Urinary bladder (tissue), 4 donors: ENCODE results near the gene CCDC174. TPM values are rescaled to one million over a fixed set of nuclear protein-coding genes. Genes with fewer than 3 reads are reported as not detected.

ENCODE experiments used
- DNase-seq: peaks from one replicate; pipeline ENCODE4 v3.0.0-alpha.2; 2015; ENCODE audit errors: extremely low spot score
- H3K27ac ChIP-seq: one replicate; pipeline ENCODE4 v1.5.1; 2013; ENCODE audit warnings: low read depth, mild to moderate bottlenecking, moderate library complexity
- H3K36me3 ChIP-seq: one replicate; pipeline ENCODE4 v1.6.1; 2013; ENCODE audit warnings: mild to moderate bottlenecking, moderate library complexity; ENCODE audit not compliant: insufficient read depth
- H3K4me1 ChIP-seq: one replicate; pipeline ENCODE4 v1.6.1; 2013; ENCODE audit warnings: mild to moderate bottlenecking, moderate library complexity; ENCODE audit not compliant: insufficient read depth
- H3K4me3 ChIP-seq: one replicate; pipeline ENCODE4 v1.5.1; 2013; ENCODE audit warnings: low read depth, low read length
- WGBS: extraction: QIAGEN DNeasy Blood & Tissue Kit; methylation state at CpG from one replicate; pipeline ENCODE4 v1.1.7; 2013; 5-methylcytosine and 5-hydroxymethylcytosine counted together
- polyA plus RNA-seq: library from polyadenylated mRNA; stranded (reverse); fragments of 200-250 nt; gene quantifications from one replicate; pipeline ENCODE4 v1.2.3, GENCODE V29; 2013
- total RNA-seq: library from RNA; depleted of rRNA; stranded (reverse); fragments of >200 nt; gene quantifications from one replicate; pipeline ENCODE4 v1.2.3, GENCODE V29; 2014
- donor health status: healthy with polysubstance abuse.
- donor health status: healthy.

Gene CCDC174
- total and polyA plus RNA-seq, 2 donors: 13.7 to 21.3 TPM

DNA sequence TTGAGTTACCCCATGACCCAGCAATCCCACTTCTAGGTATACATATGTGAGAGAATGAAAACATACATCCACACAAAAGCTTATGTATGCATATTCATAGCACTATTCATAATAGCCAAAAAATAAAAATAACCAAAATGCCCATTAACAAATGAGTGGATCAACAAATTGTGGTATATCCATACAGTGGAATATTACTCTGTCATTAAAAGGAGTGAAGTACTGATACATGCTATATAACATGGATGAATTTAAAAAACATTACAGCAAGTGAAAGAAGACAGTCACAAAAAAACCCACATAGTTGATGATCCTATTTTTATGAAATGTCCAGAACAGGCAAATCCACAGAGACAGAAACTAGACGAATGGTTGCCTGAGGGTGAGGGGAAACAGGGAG is 28.6 kb downstream of the CCDC174 start:
- 83% methylated on average over 1 of the region's 1 CpG for WGBS
- Histone ChIP-seq H3K4me3 (no peak overlapping the region), H3K4me1 (no peaks in the 10 kb centered on the region), H3K27ac (no peak overlapping the region), H3K36me3 (no peaks in the 10 kb centered on the region)
- no peak for DNase-seq

DNA sequence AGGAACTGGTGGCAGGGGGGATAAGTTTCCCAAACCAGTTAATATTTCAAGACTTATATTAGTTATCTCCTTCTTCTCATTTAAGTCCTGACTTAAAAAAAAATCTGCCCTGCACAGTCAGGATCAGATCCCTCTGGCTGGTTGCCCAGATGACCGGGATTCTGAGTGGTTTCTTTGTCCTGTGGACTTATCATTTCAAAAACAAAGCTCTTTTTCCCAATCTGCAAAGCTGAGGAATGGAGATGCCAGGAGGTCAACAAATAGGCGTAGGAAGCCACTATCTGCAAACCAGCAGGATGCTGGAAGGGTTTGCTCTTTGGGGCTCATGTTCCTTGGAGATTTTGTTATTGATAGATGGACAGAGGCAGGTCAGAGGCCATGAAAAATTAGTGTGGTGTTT is 29.2 kb downstream of the CCDC174 start:
- Histone ChIP-seq H3K4me1 (no peaks in the 10 kb centered on the region), H3K27ac (no peak overlapping the region), H3K4me3 (no peak overlapping the region), H3K36me3 (no peaks in the 10 kb centered on the region)
- 46% methylated on average over 2 of the region's 2 CpGs for WGBS
- DNase-seq: no peak

DNA sequence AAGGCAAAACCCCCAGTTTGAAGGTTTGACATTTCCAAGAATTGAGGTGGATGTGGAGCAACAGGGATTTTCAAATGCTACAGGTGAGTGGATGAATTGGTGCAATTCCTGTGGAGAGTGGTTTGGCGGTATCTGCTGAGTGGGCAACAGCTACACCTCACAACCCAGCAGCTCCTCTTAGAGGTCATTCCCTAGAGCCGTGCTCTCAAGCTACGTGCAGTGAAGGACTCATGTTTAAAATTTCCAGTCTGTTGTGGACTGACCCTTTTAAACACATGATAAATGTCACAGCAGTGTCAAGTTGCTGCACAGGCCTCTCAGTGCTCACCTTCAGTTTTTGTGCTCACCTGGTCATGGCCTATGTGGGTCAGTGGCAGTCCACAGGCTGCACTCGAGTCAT is 32.9 kb downstream of the CCDC174 start:
- no peaks in the 10 kb centered on the region for H3K4me1 ChIP-seq
- no peaks in the 10 kb centered on the region for H3K36me3 ChIP-seq
- no peak overlapping the region for H3K27ac ChIP-seq
- no peak overlapping the region for H3K4me3 ChIP-seq
- DNase-seq: no peak
- 96% methylated on average over 4 of the region's 4 CpGs for WGBS

DNA sequence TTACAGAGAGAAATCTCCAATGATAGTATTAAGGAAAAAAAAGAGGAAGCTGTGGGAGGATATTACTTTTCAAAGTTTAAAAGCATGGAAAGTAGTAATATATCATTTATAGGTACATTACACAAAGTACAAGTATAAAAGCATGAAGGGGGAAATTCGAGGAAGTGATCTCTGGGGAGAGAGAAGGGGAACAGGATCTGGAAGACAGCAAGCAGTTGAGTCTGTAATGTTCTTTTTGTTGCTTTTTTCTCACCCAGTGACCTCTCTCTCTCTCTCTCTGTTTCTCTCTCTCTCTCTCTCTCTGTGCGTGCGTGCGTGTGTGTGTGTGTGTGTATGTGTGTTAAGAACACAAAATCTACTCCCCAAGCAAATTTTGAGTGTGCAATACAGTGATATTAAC is 33.6 kb downstream of the CCDC174 start:
- Histone ChIP-seq H3K4me3 (no peak overlapping the region), H3K27ac (no peak overlapping the region), H3K4me1 (no peaks in the 10 kb centered on the region), H3K36me3 (no peaks in the 10 kb centered on the region)
- 48% methylated on average over 4 of the region's 4 CpGs for WGBS
- DNase-seq: no peak

DNA sequence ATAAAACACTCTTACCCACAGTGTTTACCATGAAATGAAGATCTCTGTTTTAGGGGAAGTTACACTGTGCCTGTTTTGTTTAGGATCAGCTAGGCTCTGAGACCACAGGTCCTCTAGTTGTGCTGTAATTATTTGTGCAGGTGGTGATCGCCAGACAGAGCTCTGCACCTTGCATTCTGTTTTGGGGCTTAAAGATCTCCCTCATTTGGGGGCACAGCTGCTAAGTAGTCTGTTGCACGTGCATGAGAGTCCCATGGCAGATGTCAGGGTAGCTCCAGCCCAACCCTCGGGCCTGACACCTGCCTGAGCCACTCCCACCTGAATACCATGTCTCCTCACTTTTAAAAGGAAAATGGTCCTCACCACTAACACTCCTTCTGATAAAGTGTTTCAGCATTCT is 35.8 kb downstream of the CCDC174 start:
- no peak overlapping the region for H3K4me3 ChIP-seq
- no peak overlapping the region for H3K27ac ChIP-seq
- WGBS: 70% methylated on average over 3 of the region's 3 CpGs
- no peaks in the 10 kb centered on the region for H3K4me1 ChIP-seq
- no peaks in the 10 kb centered on the region for H3K36me3 ChIP-seq
- no peak for DNase-seq

DNA sequence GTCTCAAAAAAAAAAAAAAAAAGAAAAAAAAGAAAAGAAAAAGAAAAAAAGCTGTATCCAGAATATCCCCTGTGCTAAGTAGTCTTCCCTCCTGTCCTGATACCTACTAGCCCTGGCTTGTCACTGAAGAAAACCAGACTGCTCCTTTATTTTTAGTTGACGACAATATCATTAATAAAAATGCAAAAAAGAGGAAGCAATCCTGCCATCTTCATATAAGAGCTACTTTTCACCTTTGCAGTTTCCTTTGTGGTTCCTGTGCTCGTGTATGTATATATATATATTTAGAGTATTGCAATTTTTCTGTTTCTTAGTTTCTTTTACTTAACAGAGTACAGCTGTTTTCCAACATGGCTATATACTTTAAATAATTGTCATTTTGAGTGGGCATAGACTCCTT is 37.0 kb downstream of the CCDC174 start:
- DNase-seq: no peak

DNA sequence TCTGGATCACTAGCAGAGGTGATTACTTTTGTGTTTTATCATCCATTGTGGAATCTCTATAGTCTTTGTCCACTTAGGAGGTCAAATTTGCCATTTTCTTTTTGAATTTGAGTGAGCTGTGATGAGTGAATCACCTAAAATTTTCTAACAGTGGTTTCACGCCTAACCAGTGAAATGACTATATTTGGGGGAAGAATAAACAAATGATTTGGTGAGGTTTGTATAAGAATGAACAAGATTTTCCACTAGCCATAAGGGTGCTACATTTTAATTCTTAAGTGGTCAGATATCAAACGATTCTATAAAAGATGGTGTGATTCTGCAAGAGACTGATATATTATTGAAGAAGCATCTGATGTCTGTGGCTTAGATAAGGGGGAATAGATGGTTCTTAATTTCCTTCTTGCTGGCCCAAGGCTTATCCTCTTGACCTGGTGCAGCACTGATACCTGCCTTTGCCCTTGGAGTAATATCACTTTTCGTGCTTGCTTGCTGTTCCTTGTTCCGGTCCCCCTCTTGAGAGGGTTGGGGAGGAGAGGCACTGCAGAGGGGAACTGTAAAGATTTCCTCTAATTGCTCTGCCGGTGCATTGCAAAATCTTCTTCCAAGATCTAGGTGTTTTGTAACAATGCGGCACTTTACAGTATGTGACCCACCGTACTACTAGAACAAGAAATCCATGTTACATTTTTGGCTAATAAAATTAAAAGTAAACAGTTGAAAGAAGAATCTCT is 37.9 kb downstream of the CCDC174 start:
- WGBS: 70% methylated on average over 7 of the region's 7 CpGs
- no peak overlapping the region for H3K27ac ChIP-seq
- no peaks in the 10 kb centered on the region for H3K36me3 ChIP-seq
- no peak for DNase-seq
- no peaks in the 10 kb centered on the region for H3K4me1 ChIP-seq
- no peak overlapping the region for H3K4me3 ChIP-seq

More for the DNA sequence above, 37.0 kb downstream of the CCDC174 start:
- no peaks in the 10 kb centered on the region for H3K36me3 ChIP-seq
- no peak overlapping the region for H3K4me3 ChIP-seq
- no peaks in the 10 kb centered on the region for H3K4me1 ChIP-seq
- no peak overlapping the region for H3K27ac ChIP-seq
- WGBS: 80% methylated on average over 2 of the region's 2 CpGs

DNA sequence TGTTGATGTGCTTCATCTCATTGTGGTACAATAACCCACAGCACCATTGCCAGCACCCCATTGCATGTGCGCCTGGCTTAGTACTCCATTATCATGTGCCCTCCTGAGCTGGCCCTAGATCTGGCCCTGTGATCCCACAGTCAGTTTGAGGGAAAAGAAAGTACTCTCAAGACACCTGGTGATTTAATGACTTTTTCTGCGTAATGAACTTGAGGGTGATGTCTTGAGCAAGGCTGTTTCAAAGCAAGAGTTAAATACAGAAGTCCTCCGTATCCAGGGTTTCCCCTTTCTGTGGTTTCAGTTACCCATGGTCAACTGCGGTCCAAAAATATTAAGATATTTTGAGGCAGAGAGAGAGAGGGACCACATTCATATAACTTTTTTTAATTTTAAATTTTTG is 39.7 kb downstream of the CCDC174 start:
- H3K36me3 ChIP-seq: no peaks in the 10 kb centered on the region
- H3K27ac ChIP-seq: no peak overlapping the region
- no peak overlapping the region for H3K4me3 ChIP-seq
- WGBS: 83% methylated on average over 4 of the region's 4 CpGs
- DNase-seq: no peak
- no peaks in the 10 kb centered on the region for H3K4me1 ChIP-seq

DNA sequence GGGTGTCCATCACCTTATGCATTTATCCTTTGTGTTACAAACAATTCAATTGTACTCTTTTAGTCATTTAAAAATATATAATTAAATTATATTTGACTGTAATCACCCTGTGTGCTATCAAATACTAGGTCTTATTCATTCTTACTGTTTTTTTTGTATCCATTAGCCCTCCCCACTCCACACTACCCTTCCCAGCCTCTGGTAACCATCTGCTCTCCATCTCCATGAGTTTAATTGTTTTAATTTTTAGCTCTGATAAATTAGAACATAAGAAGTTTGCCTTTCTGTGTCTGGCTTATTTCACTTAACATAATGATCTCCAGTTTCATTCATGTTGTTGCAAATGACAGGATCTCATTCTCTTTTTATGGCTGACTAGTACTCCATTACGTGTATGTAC is 40.2 kb downstream of the CCDC174 start:
- H3K4me3 ChIP-seq: no peak overlapping the region
- no peaks in the 10 kb centered on the region for H3K36me3 ChIP-seq
- 98% methylated on average over 1 of the region's 1 CpG for WGBS
- no peak overlapping the region for H3K27ac ChIP-seq
- no peak for DNase-seq
- H3K4me1 ChIP-seq: no peaks in the 10 kb centered on the region

DNA sequence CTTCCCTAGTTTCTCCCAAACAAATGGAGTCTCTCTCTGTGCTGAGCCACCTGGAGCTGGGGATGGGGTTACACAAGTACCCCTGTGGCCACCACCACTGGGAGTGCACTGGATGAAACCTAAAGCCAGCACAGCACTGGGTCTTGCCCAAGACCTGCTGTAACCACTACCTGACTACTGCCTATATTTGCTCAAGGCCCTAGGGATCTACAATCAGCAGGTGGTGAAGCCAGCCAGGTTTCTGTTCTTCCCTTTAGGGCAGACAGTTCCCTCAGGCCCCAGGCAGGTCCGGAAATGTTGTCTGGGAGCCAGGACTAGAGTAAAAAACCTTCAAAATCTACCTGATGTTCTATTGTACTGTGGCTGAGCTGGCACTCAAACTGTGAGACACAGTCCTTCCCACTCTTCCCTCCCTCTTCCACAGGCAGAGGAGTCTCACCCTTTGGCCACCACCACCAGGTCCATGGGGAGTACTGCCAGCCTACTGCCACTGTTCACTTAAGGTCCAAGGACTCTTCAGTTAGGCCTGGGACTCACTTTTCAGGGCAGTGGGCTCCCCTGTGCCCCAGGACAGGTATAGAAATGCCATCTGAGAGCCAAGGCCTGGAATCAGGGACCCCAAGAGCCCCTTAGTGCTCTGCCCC is 47.2 kb downstream of the CCDC174 start:
- H3K27ac ChIP-seq: no peak overlapping the region
- DNase-seq: no peak
- H3K4me3 ChIP-seq: no peak overlapping the region
- no peaks in the 10 kb centered on the region for H3K4me1 ChIP-seq
- H3K36me3 ChIP-seq: no peaks in the 10 kb centered on the region
- WGBS: 91% methylated on average over 1 of the region's 1 CpG

DNA sequence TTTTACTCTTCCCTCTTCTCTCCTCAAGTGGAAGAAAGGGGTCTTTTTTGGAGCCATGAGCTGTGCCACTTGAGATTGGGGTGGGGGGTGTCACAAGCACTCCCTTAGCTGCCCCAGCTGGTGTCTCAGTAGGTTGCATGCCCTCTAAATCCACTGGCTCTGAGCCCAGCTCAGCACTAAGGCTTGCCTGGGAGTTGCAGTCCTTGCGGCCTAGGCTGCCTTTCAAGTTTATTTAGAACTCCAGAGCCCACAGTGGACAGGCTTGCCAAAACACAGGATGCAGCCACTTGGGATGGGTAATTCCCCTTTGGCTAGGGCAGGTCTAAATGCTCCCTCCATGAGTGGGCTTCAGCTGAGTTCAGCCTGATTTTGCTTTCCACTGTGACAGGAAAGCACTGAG is 48.1 kb downstream of the CCDC174 start:
- Histone ChIP-seq H3K4me3 (no peak overlapping the region), H3K4me1 (no peaks in the 10 kb centered on the region), H3K27ac (no peak overlapping the region), H3K36me3 (no peaks in the 10 kb centered on the region)
- no peak for DNase-seq
- WGBS: 38% methylated on average over 1 of the region's 1 CpG

DNA sequence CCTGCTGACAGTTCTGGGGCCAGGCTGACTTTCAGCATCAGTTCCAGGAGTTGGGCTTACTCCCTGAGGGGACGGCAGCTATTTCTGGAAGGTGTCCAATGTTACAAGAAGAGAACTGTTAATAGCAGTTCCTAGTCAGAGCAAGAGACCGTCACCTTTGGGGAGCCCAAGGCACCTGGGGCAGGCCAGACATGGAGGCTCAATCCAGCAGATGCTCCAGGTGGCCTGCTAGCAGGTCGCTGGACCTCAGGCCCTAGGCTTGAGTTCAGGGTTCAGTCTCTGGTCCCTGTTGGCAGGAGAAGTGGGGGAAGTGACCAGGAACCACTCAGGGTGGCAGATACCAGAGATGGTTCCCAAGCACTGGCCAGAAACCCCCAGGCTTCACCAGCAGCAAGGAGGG is 49.3 kb downstream of the CCDC174 start:
- Histone ChIP-seq H3K4me3 (no peak overlapping the region), H3K27ac (no peak overlapping the region), H3K36me3 (no peaks in the 10 kb centered on the region), H3K4me1 (no peaks in the 10 kb centered on the region)
- WGBS: 70% methylated on average over 3 of the region's 3 CpGs
- DNase-seq: no peak

DNA sequence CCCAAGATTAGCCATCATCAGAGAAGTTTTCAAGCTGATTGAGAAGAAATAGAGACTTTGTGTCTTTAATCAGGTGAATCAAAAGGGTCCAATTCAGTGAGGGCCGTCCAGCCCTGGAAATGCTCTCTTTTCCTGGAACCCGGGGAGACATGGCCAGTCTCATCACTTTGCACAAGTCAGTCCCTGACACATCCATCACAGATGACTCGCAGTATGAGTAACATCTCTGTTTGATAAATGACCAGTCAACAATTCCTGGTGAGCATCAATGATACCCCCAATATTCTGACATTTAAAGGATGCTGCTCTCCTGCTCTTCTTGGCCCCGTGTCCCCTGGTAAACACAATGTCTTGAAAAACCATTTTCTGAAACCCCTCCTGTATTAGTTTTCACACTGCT is 50.1 kb downstream of the CCDC174 start:
- no peak for DNase-seq
- H3K36me3 ChIP-seq: no peaks in the 10 kb centered on the region
- no peaks in the 10 kb centered on the region for H3K4me1 ChIP-seq
- H3K4me3 ChIP-seq: no peak overlapping the region
- WGBS: 96% methylated on average over 4 of the region's 4 CpGs
- no peak overlapping the region for H3K27ac ChIP-seq

DNA sequence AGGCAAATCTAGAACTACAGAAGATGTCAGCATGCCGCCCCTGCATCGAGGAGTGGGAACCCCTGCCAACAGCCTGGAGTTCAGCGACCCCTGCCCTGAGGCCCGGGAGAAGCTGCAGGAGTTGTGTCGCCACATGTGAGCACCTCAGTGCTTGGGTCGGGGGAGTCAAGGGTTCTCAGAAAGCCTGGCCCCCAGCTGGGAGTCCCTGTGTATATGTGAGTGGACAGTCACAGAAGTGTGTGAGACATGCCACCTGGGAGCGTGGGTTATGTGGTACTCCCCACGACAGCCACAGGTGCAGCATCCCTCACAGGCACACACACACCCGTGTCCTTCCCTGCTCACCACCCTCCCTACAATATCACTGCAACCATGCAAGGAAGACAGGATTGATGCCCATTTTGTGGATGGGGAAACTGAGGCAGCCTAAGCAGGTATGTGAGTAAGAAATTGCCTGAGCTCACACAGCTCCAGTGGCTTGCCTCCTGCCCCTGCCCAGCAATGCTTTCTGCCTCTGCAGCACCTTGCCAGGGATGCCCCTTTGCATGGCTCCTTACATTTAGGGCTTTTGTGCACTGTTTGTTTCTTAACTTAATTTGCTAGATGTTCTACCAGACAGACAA is 51.7 kb downstream of the CCDC174 start:
- 92% methylated on average over 9 of the region's 9 CpGs for WGBS
- no peak for DNase-seq
- Histone ChIP-seq H3K4me3 (no peak overlapping the region), H3K27ac (no peak overlapping the region), H3K36me3 (no peaks in the 10 kb centered on the region), H3K4me1 (no peaks in the 10 kb centered on the region)
